Measurements from ENCODE around the gene PGGHG.

DNA sequence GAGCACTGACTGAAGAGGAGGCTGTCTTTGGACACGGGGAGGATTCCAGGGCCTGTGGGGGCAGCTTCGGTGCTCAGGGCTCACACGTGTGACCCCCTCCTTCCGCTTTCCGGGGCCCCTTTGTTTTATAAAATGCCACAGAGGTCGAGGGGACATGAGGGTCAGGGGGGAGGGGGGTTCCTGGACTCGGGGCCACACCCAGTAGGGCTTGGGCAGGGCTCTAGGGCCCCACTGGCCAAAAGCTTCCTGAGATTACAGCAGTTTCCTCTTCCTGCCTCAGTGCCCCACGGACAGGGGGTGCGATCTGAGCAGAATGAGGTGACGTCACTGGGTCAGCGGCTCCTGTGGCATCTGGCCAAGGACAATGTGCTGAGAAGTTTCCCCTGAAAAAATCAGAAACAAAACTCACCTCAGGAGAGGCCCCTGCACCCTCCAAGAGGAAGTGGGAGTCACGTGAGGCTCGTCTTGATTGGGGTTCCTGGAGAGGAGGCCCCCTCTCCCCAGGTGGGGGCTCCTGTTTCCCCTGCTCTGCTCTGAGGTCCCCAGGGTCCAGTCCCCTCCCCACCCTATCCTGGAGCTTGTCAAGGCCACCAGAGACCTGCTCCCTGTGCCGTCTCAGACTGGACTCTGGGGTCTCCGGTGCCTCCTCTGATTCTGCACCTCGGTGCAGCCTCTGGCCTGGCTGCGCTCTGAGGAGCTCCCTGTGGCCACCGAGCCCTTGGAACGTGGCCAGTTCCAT lies 38.1 kb downstream of the PGGHG start:
- TF ChIP-seq POLR2A (IDR thresholded peaks at IDR 0.05) = peak; percentile 42
- TF ChIP-seq, protein P1, sequence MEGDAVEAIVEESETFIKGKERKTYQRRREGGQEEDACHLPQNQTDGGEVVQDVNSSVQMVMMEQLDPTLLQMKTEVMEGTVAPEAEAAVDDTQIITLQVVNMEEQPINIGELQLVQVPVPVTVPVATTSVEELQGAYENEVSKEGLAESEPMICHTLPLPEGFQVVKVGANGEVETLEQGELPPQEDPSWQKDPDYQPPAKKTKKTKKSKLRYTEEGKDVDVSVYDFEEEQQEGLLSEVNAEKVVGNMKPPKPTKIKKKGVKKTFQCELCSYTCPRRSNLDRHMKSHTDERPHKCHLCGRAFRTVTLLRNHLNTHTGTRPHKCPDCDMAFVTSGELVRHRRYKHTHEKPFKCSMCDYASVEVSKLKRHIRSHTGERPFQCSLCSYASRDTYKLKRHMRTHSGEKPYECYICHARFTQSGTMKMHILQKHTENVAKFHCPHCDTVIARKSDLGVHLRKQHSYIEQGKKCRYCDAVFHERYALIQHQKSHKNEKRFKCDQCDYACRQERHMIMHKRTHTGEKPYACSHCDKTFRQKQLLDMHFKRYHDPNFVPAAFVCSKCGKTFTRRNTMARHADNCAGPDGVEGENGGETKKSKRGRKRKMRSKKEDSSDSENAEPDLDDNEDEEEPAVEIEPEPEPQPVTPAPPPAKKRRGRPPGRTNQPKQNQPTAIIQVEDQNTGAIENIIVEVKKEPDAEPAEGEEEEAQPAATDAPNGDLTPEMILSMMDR (IDR thresholded peaks at IDR 0.05) = no peak

Data from right lobe of liver (tissue), 4 donors.